Caco-2 (cell line): Measurements from ENCODE around the gene PPM1B. TPM values are rescaled to one million over a fixed set of nuclear protein-coding genes. Genes with fewer than 3 reads are reported as not detected.

Experiments
- BruUV-seq: library from RNA; stranded (reverse); fragments of 400-500 nt; replicated peaks from 2 replicates; lab custom pipeline; 2021; lab: Mats Ljungman, UMichigan
- CTCF ChIA-PET: fragments of 300-600 bp; sonication (Branson Sonifier 250); formaldehyde crosslinking; loops from one replicate; lab custom pipeline; 2022; ENCODE audit warnings: antibody characterized with exemption; lab: Charles Lee
- POLR2A ChIA-PET: fragments of 300-600 bp; sonication (Branson Sonifier 250); formaldehyde crosslinking; loops from one replicate; lab custom pipeline; 2022; ENCODE audit warnings: antibody characterized with exemption; lab: Charles Lee
- DNase-seq, 2 experiments: peaks; one replicate each; pipeline versions ENCODE4 v3.0.0 to v3.0.0-alpha.2; 2020 to 2022
- H3K27me3 ChIP-seq: replicated peaks from 2 replicates; pipeline ENCODE4 v1.6.0; 2011; ENCODE audit warnings: low read length; ENCODE audit not compliant: control insufficient read depth, insufficient read depth
- H3K36me3 ChIP-seq: 2 replicates; pipeline ENCODE4 v1.5.1; 2011; ENCODE audit warnings: low read length; ENCODE audit not compliant: control insufficient read depth, insufficient read depth
- H3K4me1 ChIP-seq: fragments of 250-450 bp; sonication (Bioruptor Pico); 2 replicates; pipeline ENCODE4 v1.5.1; 2020; ENCODE audit warnings: mild to moderate bottlenecking
- H3K4me3 ChIP-seq: 2 replicates; pipeline ENCODE4 v1.5.1; 2011; ENCODE audit warnings: low read depth, mild to moderate bottlenecking, control low read depth, low read length
- H3K9me3 ChIP-seq: fragments of 250-450 bp; sonication (Bioruptor Pico); 2 replicates; pipeline ENCODE4 v1.5.1; 2020; ENCODE audit warnings: mild to moderate bottlenecking, moderate library complexity
- H3K27ac Mint-ChIP-seq: one replicate; pipeline ENCODE4 v1.8.0; 2022; ENCODE audit warnings: mixed read lengths; ENCODE audit not compliant: unreplicated experiment
- H3K27me3 Mint-ChIP-seq: one replicate; pipeline ENCODE4 v1.8.0; 2022; ENCODE audit warnings: mixed read lengths; ENCODE audit not compliant: insufficient read depth, unreplicated experiment
- H3K36me3 Mint-ChIP-seq: one replicate; pipeline ENCODE4 v1.8.0; 2022; ENCODE audit warnings: mild to moderate bottlenecking, mixed read lengths; ENCODE audit not compliant: insufficient read depth, unreplicated experiment
- H3K4me1 Mint-ChIP-seq: one replicate; pipeline ENCODE4 v1.8.0; 2022; ENCODE audit warnings: low read depth, mixed read lengths; ENCODE audit not compliant: unreplicated experiment
- H3K4me3 Mint-ChIP-seq: one replicate; pipeline ENCODE4 v1.8.0; 2022; ENCODE audit warnings: mild to moderate bottlenecking, moderate library complexity, mixed read lengths; ENCODE audit not compliant: unreplicated experiment
- H3K9me3 Mint-ChIP-seq: one replicate; pipeline ENCODE4 v1.8.0; 2022; ENCODE audit warnings: mixed read lengths; ENCODE audit not compliant: unreplicated experiment
- intact Hi-C: fragments of 100-400 bp; cut with micrococcal nuclease; formaldehyde crosslinking; loops from one replicate; pipeline ENCODE4 v1.10.0; 2022; ENCODE audit not compliant: unreplicated experiment
- total RNA-seq: library from RNA; stranded (reverse); gene quantifications from 2 replicates; pipeline ENCODE4 v1.2.3, GENCODE V29; 2022
- TF ChIP-seq, protein P1 (sequence below), 2 experiments: fragments of 200-600 bp in 1 of 2; IDR thresholded peaks; 1 replicate in 1 of 2; 2 replicates in 1 of 2; pipeline versions ENCODE4 v1.5.1 to v1.8.0; 2011 to 2022; ENCODE audit warnings: antibody characterized with exemption in 1 of 2, control low read depth in 1 of 2, inconsistent platforms in 1 of 2, low read depth in 1 of 2, low read length in 1 of 2, mild to moderate bottlenecking in 1 of 2, moderate library complexity in 1 of 2; ENCODE audit not compliant: insufficient read depth in 1 of 2, severe bottlenecking in 1 of 2, unreplicated experiment in 1 of 2

Gene PPM1B
- total RNA-seq, 1 experiment from 2014 or later = 82.9 TPM

DNA sequence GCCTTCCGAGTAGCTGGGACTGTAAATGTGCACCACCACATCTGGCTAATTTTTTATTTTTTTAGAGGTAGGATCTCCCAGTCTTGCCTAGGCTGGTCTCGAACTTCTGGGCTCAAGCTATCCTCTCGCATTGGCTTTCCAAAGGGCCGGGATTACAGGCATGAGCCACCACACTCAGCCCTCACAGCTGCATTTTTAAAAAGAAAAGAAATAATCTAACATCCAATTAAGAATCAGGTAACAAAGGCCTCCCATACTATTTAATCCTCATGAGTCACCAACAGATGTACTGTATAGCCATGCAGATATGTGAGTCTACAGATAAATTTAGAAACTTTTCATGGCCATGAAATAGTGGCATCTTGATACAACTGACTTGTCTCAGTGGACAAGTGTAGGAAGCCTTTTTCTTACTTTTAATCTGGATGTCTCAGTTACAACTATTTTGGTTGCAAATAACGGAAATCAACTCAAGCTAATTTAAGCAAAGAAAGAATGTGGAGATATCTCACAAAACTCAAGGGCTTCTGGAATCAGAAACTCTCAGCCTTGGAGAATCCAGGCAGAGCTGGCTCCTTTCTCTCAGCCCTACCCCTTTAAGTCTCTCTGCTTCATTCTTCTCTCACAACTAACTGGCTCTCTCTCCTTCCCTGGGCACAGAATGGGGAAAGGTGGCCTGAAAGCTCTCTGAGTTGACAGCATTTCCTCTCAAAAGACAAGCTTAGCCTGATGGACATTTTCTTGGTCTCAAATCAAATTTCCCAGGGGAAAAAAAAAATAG is 12.8 kb upstream of the PPM1B start:
- ChIA-PET POLR2A (no interaction called here), CTCF (no interaction called here)
- Histone ChIP-seq H3K9me3 (no peaks in the 10 kb centered on the region), H3K27me3 (no peaks in the 10 kb centered on the region), H3K4me3 (no peak overlapping the region), H3K36me3 (no peaks in the 10 kb centered on the region), H3K4me1 (no peaks in the 10 kb centered on the region)
- Mint-ChIP-seq H3K4me3 (no peak overlapping the region), H3K27ac (no peak overlapping the region), H3K9me3 (no peaks in the 10 kb centered on the region), H3K27me3 (no peaks in the 10 kb centered on the region), H3K36me3 (no peaks in the 10 kb centered on the region), H3K4me1 (no peaks in the 10 kb centered on the region)
- no peak for DNase-seq
- TF ChIP-seq, protein P1, sequence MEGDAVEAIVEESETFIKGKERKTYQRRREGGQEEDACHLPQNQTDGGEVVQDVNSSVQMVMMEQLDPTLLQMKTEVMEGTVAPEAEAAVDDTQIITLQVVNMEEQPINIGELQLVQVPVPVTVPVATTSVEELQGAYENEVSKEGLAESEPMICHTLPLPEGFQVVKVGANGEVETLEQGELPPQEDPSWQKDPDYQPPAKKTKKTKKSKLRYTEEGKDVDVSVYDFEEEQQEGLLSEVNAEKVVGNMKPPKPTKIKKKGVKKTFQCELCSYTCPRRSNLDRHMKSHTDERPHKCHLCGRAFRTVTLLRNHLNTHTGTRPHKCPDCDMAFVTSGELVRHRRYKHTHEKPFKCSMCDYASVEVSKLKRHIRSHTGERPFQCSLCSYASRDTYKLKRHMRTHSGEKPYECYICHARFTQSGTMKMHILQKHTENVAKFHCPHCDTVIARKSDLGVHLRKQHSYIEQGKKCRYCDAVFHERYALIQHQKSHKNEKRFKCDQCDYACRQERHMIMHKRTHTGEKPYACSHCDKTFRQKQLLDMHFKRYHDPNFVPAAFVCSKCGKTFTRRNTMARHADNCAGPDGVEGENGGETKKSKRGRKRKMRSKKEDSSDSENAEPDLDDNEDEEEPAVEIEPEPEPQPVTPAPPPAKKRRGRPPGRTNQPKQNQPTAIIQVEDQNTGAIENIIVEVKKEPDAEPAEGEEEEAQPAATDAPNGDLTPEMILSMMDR (IDR thresholded peaks at IDR 0.05; ENCODE audit: insufficient read depth in 1 of 2, low read depth in 1 of 2, low read length in 1 of 2, severe bottlenecking in 1 of 2, unreplicated experiment in 1 of 2) = no peak
- BruUV-seq = no TSS peak
- intact Hi-C loops = no loop called here

DNA sequence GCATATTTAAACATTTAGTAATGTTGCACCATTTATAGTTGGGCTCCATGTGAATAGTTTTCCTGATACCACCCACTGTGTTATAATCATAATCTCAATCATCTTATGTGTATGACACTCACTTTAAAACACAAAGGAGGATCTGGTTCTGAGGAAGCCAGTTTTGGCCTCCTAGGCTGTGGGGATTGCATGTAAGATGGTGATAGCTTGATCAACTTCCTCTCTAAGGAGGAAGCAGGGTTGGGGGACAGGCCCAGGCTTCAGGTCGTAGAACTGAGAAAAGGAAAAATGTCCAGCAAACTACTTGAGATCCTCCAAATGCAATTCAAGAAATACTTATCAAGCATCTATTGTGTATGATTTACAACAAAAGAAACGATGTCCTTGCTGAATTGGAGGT is 4.9 kb upstream of the PPM1B start:
- Histone ChIP-seq H3K9me3 (no peaks in the 10 kb centered on the region), H3K27me3 (no peaks in the 10 kb centered on the region), H3K4me1 (no peaks in the 10 kb centered on the region), H3K4me3 (no peak overlapping the region), H3K36me3 (no peaks in the 10 kb centered on the region)
- intact Hi-C loops = no loop called here
- Mint-ChIP-seq H3K27me3 (no peaks in the 10 kb centered on the region), H3K27ac (no peak overlapping the region), H3K4me1 (peaks cover 13% of the 10 kb centered on the region), H3K9me3 (no peaks in the 10 kb centered on the region), H3K36me3 (peaks cover 17% of the 10 kb centered on the region), H3K4me3 (no peak overlapping the region)
- TF ChIP-seq, protein P1 (IDR thresholded peaks at IDR 0.05; ENCODE audit: insufficient read depth in 1 of 2, low read depth in 1 of 2, low read length in 1 of 2, severe bottlenecking in 1 of 2, unreplicated experiment in 1 of 2) = no peak
- BruUV-seq = no TSS peak
- DNase-seq = no peak
- ChIA-PET POLR2A (no interaction called here), CTCF (no interaction called here)

DNA sequence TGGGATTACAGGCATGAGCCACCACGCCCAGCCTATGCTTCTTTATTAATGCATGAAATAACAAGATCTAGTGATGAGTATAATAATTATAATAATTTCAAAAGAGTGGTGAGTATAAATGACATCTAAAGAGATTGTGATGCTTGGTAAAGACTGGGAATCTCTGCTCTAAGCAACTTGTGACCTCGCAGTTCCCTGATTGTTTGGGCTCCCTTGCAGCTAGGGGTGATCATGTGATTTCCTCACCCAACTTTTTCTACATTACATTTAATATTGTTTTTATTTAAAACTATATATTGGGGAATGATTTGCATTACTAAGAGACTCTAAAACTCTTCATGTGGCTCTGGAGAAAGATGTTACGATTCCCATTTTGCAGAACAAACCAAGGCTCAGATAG is 4.1 kb upstream of the PPM1B start:
- no peaks in the 10 kb centered on the region for H3K27me3 Mint-ChIP-seq
- POLR2A ChIA-PET = no interaction called here
- TF ChIP-seq, protein P1 (IDR thresholded peaks at IDR 0.05; ENCODE audit: insufficient read depth in 1 of 2, low read depth in 1 of 2, low read length in 1 of 2, severe bottlenecking in 1 of 2, unreplicated experiment in 1 of 2) = no peak
- Histone ChIP-seq H3K4me3 (no peak overlapping the region), H3K9me3 (no peaks in the 10 kb centered on the region), H3K27me3 (no peaks in the 10 kb centered on the region), H3K4me1 (no peaks in the 10 kb centered on the region), H3K36me3 (no peaks in the 10 kb centered on the region)
- H3K9me3 Mint-ChIP-seq = no peaks in the 10 kb centered on the region
- H3K36me3 Mint-ChIP-seq = peaks cover 23% of the 10 kb centered on the region
- no peak overlapping the region for H3K27ac Mint-ChIP-seq
- intact Hi-C loops = loop anchor here (5.0 kb wide), 4 partner anchors 37 to 167 kb away; partner anchors contain the start of gene LRPPRC
- H3K4me1 Mint-ChIP-seq = peaks cover 13% of the 10 kb centered on the region
- H3K4me3 Mint-ChIP-seq = no peak overlapping the region
- CTCF ChIA-PET = no interaction called here
- no peak for DNase-seq
- BruUV-seq = no TSS peak
